ENCODE measurements around the gene EP300. TPM values are rescaled to one million over a fixed set of nuclear protein-coding genes. Genes with fewer than 3 reads are reported as not detected.

EP300 gene
- total RNA-seq, 4 donors from 2014 or later = 72.9 to 163 (median 120) TPM

- Histone ChIP-seq H3K36me3 (peaks cover 64 to 67% of the 10 kb centered on the region in 2 donors), H3K27me3 (no peaks in the 10 kb centered on the region), H3K9me3 (no peaks in the 10 kb centered on the region), H3K4me1 (peaks cover 16 to 18% of the 10 kb centered on the region in 2 donors), H3K27ac (no peak overlapping the region), H3K4me3 (replicated peaks in 1 of 3) (no peak overlapping the region)
- intact Hi-C loops (cut with DNase I) = no loop called here
- 70 to 77% methylated on average over 4 of the region's 4 CpGs for WGBS, 2 donors
- no peak for DNase-seq
- TF ChIP-seq, protein P1, sequence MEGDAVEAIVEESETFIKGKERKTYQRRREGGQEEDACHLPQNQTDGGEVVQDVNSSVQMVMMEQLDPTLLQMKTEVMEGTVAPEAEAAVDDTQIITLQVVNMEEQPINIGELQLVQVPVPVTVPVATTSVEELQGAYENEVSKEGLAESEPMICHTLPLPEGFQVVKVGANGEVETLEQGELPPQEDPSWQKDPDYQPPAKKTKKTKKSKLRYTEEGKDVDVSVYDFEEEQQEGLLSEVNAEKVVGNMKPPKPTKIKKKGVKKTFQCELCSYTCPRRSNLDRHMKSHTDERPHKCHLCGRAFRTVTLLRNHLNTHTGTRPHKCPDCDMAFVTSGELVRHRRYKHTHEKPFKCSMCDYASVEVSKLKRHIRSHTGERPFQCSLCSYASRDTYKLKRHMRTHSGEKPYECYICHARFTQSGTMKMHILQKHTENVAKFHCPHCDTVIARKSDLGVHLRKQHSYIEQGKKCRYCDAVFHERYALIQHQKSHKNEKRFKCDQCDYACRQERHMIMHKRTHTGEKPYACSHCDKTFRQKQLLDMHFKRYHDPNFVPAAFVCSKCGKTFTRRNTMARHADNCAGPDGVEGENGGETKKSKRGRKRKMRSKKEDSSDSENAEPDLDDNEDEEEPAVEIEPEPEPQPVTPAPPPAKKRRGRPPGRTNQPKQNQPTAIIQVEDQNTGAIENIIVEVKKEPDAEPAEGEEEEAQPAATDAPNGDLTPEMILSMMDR (IDR thresholded peaks at IDR 0.05) = no peak
- no peak for TF ChIP-seq POLR2A (IDR thresholded peaks at IDR 0.05)
Observed at GRCh38 chr22:41146573-41146972, 54.2 kb downstream of the EP300 start.

- Histone ChIP-seq H3K4me3 (replicated peaks in 1 of 3) (no peak overlapping the region), H3K9me3 (no peaks in the 10 kb centered on the region), H3K27ac (no peak overlapping the region), H3K4me1 (peaks cover 7 to 14% of the 10 kb centered on the region in 2 donors), H3K36me3 (peaks cover 72 to 75% of the 10 kb centered on the region in 2 donors), H3K27me3 (no peaks in the 10 kb centered on the region)
- 88% methylated on average over 5 of the region's 5 CpGs for WGBS, 2 donors
- no peak for DNase-seq
- intact Hi-C loops (cut with DNase I) = no loop called here
- no peak for TF ChIP-seq POLR2A (IDR thresholded peaks at IDR 0.05)
- TF ChIP-seq, protein P1 (IDR thresholded peaks at IDR 0.05) = no peak
Observed at GRCh38 chr22:41147722-41148121, 55.3 kb downstream of the EP300 start.

- Histone ChIP-seq H3K27me3 (no peaks in the 10 kb centered on the region), H3K4me3 (replicated peaks in 1 of 3) (no peak overlapping the region), H3K27ac (no peak overlapping the region), H3K9me3 (no peaks in the 10 kb centered on the region), H3K4me1 (peaks cover 0 to 4% of the 10 kb centered on the region in 2 donors), H3K36me3 (peaks cover 87 to 88% of the 10 kb centered on the region in 2 donors)
- TF ChIP-seq, protein P1 (IDR thresholded peaks at IDR 0.05) = no peak
- no peak for TF ChIP-seq POLR2A (IDR thresholded peaks at IDR 0.05)
- WGBS, 2 donors = 96 to 97% methylated on average over 7 of the region's 7 CpGs
- no peak for DNase-seq
- intact Hi-C loops (cut with DNase I) = no loop called here
Observed at GRCh38 chr22:41152902-41153301, 60.5 kb downstream of the EP300 start.

GRCh38 chr22:41157083-41157482 is 64.7 kb downstream of the EP300 start:
- DNase-seq = no peak
- Histone ChIP-seq H3K27ac (no peak overlapping the region), H3K36me3 (peaks cover 81 to 88% of the 10 kb centered on the region in 2 donors), H3K9me3 (no peaks in the 10 kb centered on the region), H3K4me3 (replicated peaks in 1 of 3) (no peak overlapping the region), H3K4me1 (peaks cover 0 to 4% of the 10 kb centered on the region in 2 donors), H3K27me3 (no peaks in the 10 kb centered on the region)
- 79 to 80% methylated on average over 4 of the region's 4 CpGs for WGBS, 2 donors
- TF ChIP-seq, protein P1 (IDR thresholded peaks at IDR 0.05) = no peak
- no peak for TF ChIP-seq POLR2A (IDR thresholded peaks at IDR 0.05)
- intact Hi-C loops (cut with DNase I) = no loop called here

DNA sequence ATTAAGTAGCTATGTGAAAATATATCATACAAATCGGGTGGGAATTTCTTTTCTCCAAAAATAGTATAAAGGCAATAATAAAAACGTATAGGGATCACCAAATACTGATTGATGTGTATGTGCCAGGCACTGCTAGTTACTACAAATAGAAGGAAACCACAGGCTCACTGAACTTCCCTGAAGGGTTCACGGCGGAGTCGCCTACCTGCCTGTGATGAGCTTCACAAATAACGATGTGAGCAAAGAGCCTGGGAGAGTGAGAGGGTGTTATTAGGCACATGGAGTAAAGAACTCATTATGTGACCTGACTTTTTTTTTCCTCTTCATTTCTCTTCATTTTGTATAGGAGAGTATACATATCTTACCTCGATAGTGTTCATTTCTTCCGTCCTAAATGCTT is 76.8 kb downstream of the EP300 start:
- WGBS, 2 donors = 91 to 93% methylated on average over 8 of the region's 8 CpGs

More for the DNA sequence above, 76.8 kb downstream of the EP300 start:
- Histone ChIP-seq H3K27ac (no peak overlapping the region), H3K4me1 (no peaks in the 10 kb centered on the region), H3K4me3 (replicated peaks in 1 of 3) (no peak overlapping the region), H3K27me3 (no peaks in the 10 kb centered on the region), H3K36me3 (peaks cover 71 to 79% of the 10 kb centered on the region in 2 donors), H3K9me3 (no peaks in the 10 kb centered on the region)
- no peak for DNase-seq
- no peak for TF ChIP-seq POLR2A (IDR thresholded peaks at IDR 0.05)
- TF ChIP-seq, protein P1 (IDR thresholded peaks at IDR 0.05) = no peak
- intact Hi-C loops (cut with DNase I) = no loop called here
